HEK293T (cell line): Measurements from ENCODE around the gene LRRC8C.
A peak's percentile ranks its signal among the peaks of the same experiment; 100 is the strongest.

Source experiments
- CTCF ChIA-PET: fragments of 350-600 bp; formaldehyde crosslinking; extraction: SDS; loops from one replicate; lab custom pipeline; 2021; ENCODE audit warnings: antibody characterized with exemption, inconsistent platforms; lab: Yijun Ruan, JAX
- POLR2A ChIA-PET: fragments of 350-600 bp; formaldehyde crosslinking; extraction: SDS; loops from one replicate; lab custom pipeline; 2020; ENCODE audit warnings: antibody characterized with exemption, inconsistent platforms; lab: Yijun Ruan, JAX
- DNase-seq: peaks from one replicate; pipeline ENCODE4 v3.0.0; 2012; ENCODE audit warnings: mixed read lengths; ENCODE audit errors: extremely low spot score
- ARNT ChIP-seq: fragments of 450-650 bp; IDR thresholded peaks from 2 replicates; pipeline ENCODE4 v1.6.1; 2017; ENCODE audit warnings: mild to moderate bottlenecking
- BHLHE40 ChIP-seq: fragments of 450-650 bp; IDR thresholded peaks from 2 replicates; pipeline ENCODE4 v1.6.1; 2016; ENCODE audit warnings: mild to moderate bottlenecking, moderate library complexity, borderline replicate concordance
- CTBP1 ChIP-seq: fragments of 450-650 bp; IDR thresholded peaks from 2 replicates; pipeline ENCODE4 v1.6.1; 2016; ENCODE audit warnings: borderline replicate concordance
- ELF4 ChIP-seq: fragments of 450-650 bp; IDR thresholded peaks from 2 replicates; pipeline ENCODE4 v1.6.1; 2017; ENCODE audit warnings: antibody characterized with exemption
- FOXA1 ChIP-seq: fragments of 450-650 bp; IDR thresholded peaks from 2 replicates; pipeline ENCODE4 v1.6.1; 2016; ENCODE audit warnings: mild to moderate bottlenecking
- FOXK2 ChIP-seq: fragments of 450-650 bp; IDR thresholded peaks from 2 replicates; pipeline ENCODE4 v1.6.1; 2016; ENCODE audit warnings: mild to moderate bottlenecking
- FOXM1 ChIP-seq: fragments of 450-650 bp; IDR thresholded peaks from 2 replicates; pipeline ENCODE4 v1.6.1; 2017; ENCODE audit warnings: mild to moderate bottlenecking, borderline replicate concordance
- HDGF ChIP-seq: fragments of 450-650 bp; IDR thresholded peaks from 2 replicates; pipeline ENCODE4 v1.6.1; 2017; ENCODE audit warnings: antibody characterized with exemption, borderline replicate concordance
- L3MBTL2 ChIP-seq: fragments of 450-650 bp; conservative IDR thresholded peaks from 2 replicates; pipeline ENCODE4 v1.6.1; 2016; ENCODE audit warnings: mild to moderate bottlenecking
- LEF1 ChIP-seq: fragments of 450-650 bp; IDR thresholded peaks from 2 replicates; pipeline ENCODE4 v1.6.1; 2017; ENCODE audit warnings: mild to moderate bottlenecking, borderline replicate concordance
- NFRKB ChIP-seq: fragments of 450-650 bp; IDR thresholded peaks from 2 replicates; pipeline ENCODE4 v1.6.1; 2016; ENCODE audit warnings: mild to moderate bottlenecking, moderate library complexity
- PKNOX1 ChIP-seq: fragments of 450-650 bp; IDR thresholded peaks from 2 replicates; pipeline ENCODE4 v1.6.1; 2016
- SP1 ChIP-seq: fragments of 450-650 bp; IDR thresholded peaks from 2 replicates; pipeline ENCODE4 v1.6.1; 2017
- SUZ12 ChIP-seq: fragments of 450-650 bp; IDR thresholded peaks from 2 replicates; pipeline ENCODE4 v1.6.1; 2016; ENCODE audit warnings: mild to moderate bottlenecking
- TARDBP ChIP-seq: fragments of 450-650 bp; IDR thresholded peaks from 2 replicates; pipeline ENCODE4 v1.6.1; 2016
- ZNF384 ChIP-seq: fragments of 450-650 bp; IDR thresholded peaks from 2 replicates; pipeline ENCODE4 v1.6.1; 2016

LRRC8C gene

GRCh38 chr1:89762386-89762778 lies 129.5 kb downstream of the LRRC8C start:
- no peak for TF ChIP-seq SP1
- no peak for DNase-seq
- ChIA-PET CTCF (interaction anchor here (0.6 to 2.5 kb wide), 28 partner anchors 8 to 279 kb away, joined by 3 to 19 read pairs (median 3); partner anchors contain the start of gene LRRC8C), POLR2A (interaction anchor here (1.0 to 2.5 kb wide), 2 partner anchors 129 to 135 kb away, joined by 3 to 12 read pairs; partner anchors contain the start of gene LRRC8C)

GRCh38 chr1:89762779-89763648 lies 130.1 kb downstream of the LRRC8C start:
- ChIA-PET POLR2A (interaction anchor here (1.0 to 2.5 kb wide), 3 partner anchors 54 to 136 kb away, joined by 3 to 12 read pairs (median 5); partner anchors contain the start of gene LRRC8C), CTCF (interaction anchor here (0.6 to 2.5 kb wide), 30 partner anchors 8 to 280 kb away, joined by 3 to 19 read pairs (median 3); partner anchors contain the start of gene LRRC8C)
- peak; percentile 94 for DNase-seq
- no peak for TF ChIP-seq FOXK2
- no peak for TF ChIP-seq CTBP1
- TF ChIP-seq SUZ12, result no peak
- TF ChIP-seq BHLHE40, result no peak
- TF ChIP-seq L3MBTL2, result no peak
- no peak for TF ChIP-seq HDGF
- no peak for TF ChIP-seq FOXM1
- no peak for TF ChIP-seq ZNF384

GRCh38 chr1:89763649-89763986 lies 130.7 kb downstream of the LRRC8C start:
- DNase-seq, result no peak
- TF ChIP-seq FOXK2 (no peak), L3MBTL2 (no peak), CTBP1 (no peak), SP1 (no peak), ELF4 (no peak), ARNT (no peak)
- CTCF ChIA-PET, result interaction anchor here (0.7 to 2.5 kb wide), 11 partner anchors 8 to 280 kb away, joined by 3 to 19 read pairs (median 4); partner anchors contain the start of gene LRRC8C
- POLR2A ChIA-PET, result interaction anchor here (1.3 to 2.5 kb wide), 2 partner anchors 55 to 131 kb away, joined by 5 to 12 read pairs; partner anchors contain the start of gene LRRC8C

GRCh38 chr1:89765774-89766173 lies 132.9 kb downstream of the LRRC8C start:
- ChIA-PET POLR2A (no interaction called here), CTCF (interaction anchor here (0.6 to 1.0 kb wide), 2 partner anchors 185 to 282 kb away, joined by 3 to 5 read pairs; no protein-coding TSS in a partner anchor)
- TF ChIP-seq SUZ12 (no peak), FOXM1 (no peak), ELF4 (no peak), TARDBP (no peak), HDGF (no peak), ARNT (no peak), FOXK2 (no peak), CTBP1 (no peak), L3MBTL2 (no peak), NFRKB (no peak), ZNF384 (no peak), LEF1 (no peak), SP1 (no peak), PKNOX1 (no peak), BHLHE40 (no peak)

GRCh38 chr1:89767618-89768017 lies 134.7 kb downstream of the LRRC8C start:
- no peak for TF ChIP-seq TARDBP
- no peak for TF ChIP-seq FOXA1
- TF ChIP-seq L3MBTL2, result no peak
- TF ChIP-seq HDGF, result no peak
- TF ChIP-seq LEF1, result no peak
- no peak for TF ChIP-seq ELF4
- no peak for TF ChIP-seq FOXM1
- TF ChIP-seq NFRKB, result no peak
- TF ChIP-seq SP1, result no peak
- TF ChIP-seq PKNOX1, result no peak
- no peak for TF ChIP-seq CTBP1
- no peak for TF ChIP-seq SUZ12
- no peak for TF ChIP-seq FOXK2
- no peak for TF ChIP-seq ARNT
- TF ChIP-seq ZNF384, result no peak
- POLR2A ChIA-PET, result no interaction called here
- DNase-seq, result no peak
- CTCF ChIA-PET, result interaction anchor here (1.0 kb wide), 1 partner anchor 12 kb away, joined by 3 read pairs; no protein-coding TSS in a partner anchor

More at GRCh38 chr1:89765774-89766173, 132.9 kb downstream of the LRRC8C start:
- no peak for DNase-seq
